ENCODE data around the gene MAP3K2.
A peak's percentile ranks its signal among the peaks of the same experiment; 100 is the strongest.
"Not testable (repeated sequence)": the region's sequence is repeated elsewhere in the genome, so short reads cannot be mapped to it uniquely, and the experiment has no call there.

The MAP3K2 gene

GRCh38 chr2:127421116-127421800 lies 33.5 kb upstream of the MAP3K2 start:
- no peak for DNase-seq (ENCODE audit: low read depth in 2 of 2)

GRCh38 chr2:127420039-127420864 lies 32.5 kb upstream of the MAP3K2 start:
- DNase-seq (ENCODE audit: low read depth in 2 of 2): no peak

GRCh38 chr2:127419448-127420038 lies 31.8 kb upstream of the MAP3K2 start:
- DNase-seq (ENCODE audit: low read depth in 2 of 2): no peak

GRCh38 chr2:127419112-127419430 lies 31.3 kb upstream of the MAP3K2 start:
- DNase-seq (ENCODE audit: low read depth in 2 of 2): no peak

- no peak for DNase-seq (ENCODE audit: low read depth in 2 of 2)
These were observed 30.7 kb upstream of the MAP3K2 start, which contains the start of gene PROC for GRCh38 chr2:127418300-127419111. Gene PROC (plus strand): TSS chr2:127418427. CDS start chr2:127419943, 1,516 bp downstream.

GRCh38 chr2:127417406-127417805 lies 29.6 kb upstream of the MAP3K2 start:
- no peak for DNase-seq (ENCODE audit: low read depth in 2 of 2)

GRCh38 chr2:127416506-127417001 lies 28.8 kb upstream of the MAP3K2 start:
- no peak for DNase-seq (ENCODE audit: low read depth in 2 of 2)

GRCh38 chr2:127415593-127416505 lies 28.1 kb upstream of the MAP3K2 start:
- DNase-seq (ENCODE audit: low read depth in 2 of 2): no peak

GRCh38 chr2:127414638-127415592 lies 27.1 kb upstream of the MAP3K2 start:
- peak; percentile 35 to 49 for DNase-seq (ENCODE audit: low read depth in 2 of 2)

GRCh38 chr2:127413782-127414637 lies 26.2 kb upstream of the MAP3K2 start:
- DNase-seq (ENCODE audit: low read depth in 2 of 2): peak; percentile 36 to 48

GRCh38 chr2:127413200-127413599 lies 25.4 kb upstream of the MAP3K2 start:
- DNase-seq (ENCODE audit: low read depth in 2 of 2): no peak

- DNase-seq (ENCODE audit: low read depth in 2 of 2): no peak
These were observed 24.0 kb upstream of the MAP3K2 start for GRCh38 chr2:127411653-127412369.

- peak; percentile 37 to 42 for DNase-seq (ENCODE audit: low read depth in 2 of 2)
These were observed 23.3 kb upstream of the MAP3K2 start for GRCh38 chr2:127410871-127411652.

GRCh38 chr2:127409716-127410115 lies 21.9 kb upstream of the MAP3K2 start:
- not testable (repeated sequence) for DNase-seq (ENCODE audit: low read depth in 2 of 2)

- no peak for DNase-seq (ENCODE audit: low read depth in 2 of 2)
These were observed 21.0 kb upstream of the MAP3K2 start for GRCh38 chr2:127408807-127409099.

GRCh38 chr2:127408004-127408806 lies 20.4 kb upstream of the MAP3K2 start:
- peak; percentile 78 to 84 for DNase-seq (ENCODE audit: low read depth in 2 of 2)

- no peak for DNase-seq (ENCODE audit: low read depth in 2 of 2)
These were observed 19.9 kb upstream of the MAP3K2 start for GRCh38 chr2:127407661-127408003.
